IMR-90 (cell line): ENCODE results near the gene RAP1GAP2. TPM values are rescaled to one million over a fixed set of nuclear protein-coding genes. Genes with fewer than 3 reads are reported as not detected.

ENCODE experiments used
- ATAC-seq: fragments of 200-7000 bp; cut with Tn5 transposase; 2 replicates; pipeline ENCODE4 v1.9.1; 2020; ENCODE audit warnings: low read depth, mild to moderate bottlenecking, moderate library complexity
- BruUV-seq: library from RNA; stranded (reverse); fragments of 400-500 nt; replicated peaks from 2 replicates; lab custom pipeline; 2021; lab: Mats Ljungman, UMichigan
- CTCF ChIA-PET: fragments of 300-600 bp; formaldehyde crosslinking; extraction: SDS; loops from one replicate; lab custom pipeline; 2021; ENCODE audit warnings: antibody characterized with exemption; lab: Yijun Ruan, JAX
- POLR2A ChIA-PET: fragments of 300-600 bp; sonication (Branson Sonifier 250); formaldehyde crosslinking; loops from one replicate; lab custom pipeline; 2022; ENCODE audit warnings: antibody characterized with exemption; ENCODE audit not compliant: unreplicated experiment; lab: Charles Lee
- DNase-seq: peaks from one replicate; pipeline ENCODE4 v3.0.0; 2013
- H2AFZ ChIP-seq: replicated peaks from 2 replicates; pipeline ENCODE3; 2013; ENCODE audit warnings: low read length, mild to moderate bottlenecking; ENCODE audit not compliant: poor library complexity
- H2AK5ac ChIP-seq: 2 replicates; pipeline ENCODE4 v1.6.1; 2013; ENCODE audit warnings: low read depth, low read length, inconsistent platforms
- H2AK9ac ChIP-seq: replicated peaks from 2 replicates; pipeline ENCODE3; 2013; ENCODE audit warnings: mild to moderate bottlenecking, low read depth, low read length, moderate library complexity; ENCODE audit not compliant: poor library complexity
- H2BK120ac ChIP-seq: 2 replicates; pipeline ENCODE4 v1.6.1; 2013; ENCODE audit warnings: low read depth, low read length, inconsistent platforms
- H2BK15ac ChIP-seq: 3 replicates; pipeline ENCODE4 v1.6.1; 2013; ENCODE audit warnings: low read depth, low read length, inconsistent platforms
- H2BK20ac ChIP-seq: 2 replicates; pipeline ENCODE4 v1.6.1; 2013; ENCODE audit warnings: low read depth, mild to moderate bottlenecking, inconsistent platforms, low read length, moderate library complexity
- H2BK5ac ChIP-seq: 2 replicates; pipeline ENCODE4 v1.6.1; 2013; ENCODE audit warnings: mild to moderate bottlenecking, low read depth, low read length, inconsistent platforms; ENCODE audit not compliant: poor library complexity, severe bottlenecking
- H3K14ac ChIP-seq: replicated peaks from 2 replicates; pipeline ENCODE4 v1.6.1; 2013; ENCODE audit warnings: low read depth, low read length, inconsistent platforms
- H3K18ac ChIP-seq: 2 replicates; pipeline ENCODE4 v1.6.1; 2013; ENCODE audit warnings: low read depth, low read length, control low read depth
- H3K23ac ChIP-seq: 2 replicates; pipeline ENCODE4 v1.6.1; 2013; ENCODE audit warnings: low read depth, low read length, inconsistent platforms
- H3K27ac ChIP-seq: 2 replicates; pipeline ENCODE4 v1.5.1; 2013; ENCODE audit warnings: mild to moderate bottlenecking, control low read depth, low read length; ENCODE audit not compliant: insufficient read depth
- H3K27me3 ChIP-seq: 2 replicates; pipeline ENCODE4 v1.6.1; 2013; ENCODE audit warnings: low read length; ENCODE audit not compliant: control insufficient read depth, insufficient read depth
- H3K36me3 ChIP-seq: 2 replicates; pipeline ENCODE4 v1.6.1; 2013; ENCODE audit warnings: low read length, mixed read lengths; ENCODE audit not compliant: control insufficient read depth, insufficient read depth
- H3K4ac ChIP-seq: 2 replicates; pipeline ENCODE4 v1.6.1; 2013; ENCODE audit warnings: low read depth, low read length, inconsistent platforms
- H3K4me1 ChIP-seq: 2 replicates; pipeline ENCODE4 v1.6.1; 2013; ENCODE audit warnings: low read length, mixed read lengths; ENCODE audit not compliant: control insufficient read depth, insufficient read depth
- H3K4me2 ChIP-seq: 2 replicates; pipeline ENCODE4 v1.6.1; 2013; ENCODE audit warnings: low read depth, mild to moderate bottlenecking, control low read depth, low read length, moderate library complexity
- H3K4me3 ChIP-seq: 2 replicates; pipeline ENCODE4 v1.5.1; 2013; ENCODE audit warnings: low read depth, mild to moderate bottlenecking, control low read depth, low read length, moderate library complexity; ENCODE audit not compliant: insufficient read depth
- H3K56ac ChIP-seq: 2 replicates; pipeline ENCODE4 v1.6.1; 2013; ENCODE audit warnings: low read length, inconsistent platforms; ENCODE audit not compliant: insufficient read depth; ENCODE audit errors: extremely low read depth
- H3K79me1 ChIP-seq, 2 experiments: 2 replicates each; pipeline ENCODE4 v1.6.1; 2013; ENCODE audit warnings: low read length in 2 of 2, inconsistent platforms in 1 of 2, low read depth in 1 of 2
- H3K9ac ChIP-seq: 2 replicates; pipeline ENCODE4 v1.6.1; 2013; ENCODE audit warnings: low read depth, low read length, control low read depth
- H3K9me1 ChIP-seq: 2 replicates; pipeline ENCODE4 v1.6.1; 2013; ENCODE audit warnings: low read length, inconsistent platforms; ENCODE audit not compliant: insufficient read depth
- H3K9me3 ChIP-seq: 2 replicates; pipeline ENCODE4 v1.6.1; 2013; ENCODE audit warnings: low read length; ENCODE audit not compliant: control insufficient read depth, insufficient read depth
- H4K20me1 ChIP-seq: 2 replicates; pipeline ENCODE4 v1.6.1; 2013; ENCODE audit warnings: low read length, inconsistent platforms; ENCODE audit not compliant: insufficient read depth
- H4K5ac ChIP-seq: 2 replicates; pipeline ENCODE4 v1.6.1; 2013; ENCODE audit warnings: mild to moderate bottlenecking, low read depth, low read length, control low read depth
- H4K8ac ChIP-seq, 2 experiments: 2 replicates each; pipeline ENCODE4 v1.6.1; 2013; ENCODE audit warnings: low read depth in 2 of 2, low read length in 2 of 2, control low read depth in 1 of 2, inconsistent platforms in 1 of 2
- H4K91ac ChIP-seq: 2 replicates; pipeline ENCODE4 v1.6.1; 2013; ENCODE audit warnings: low read depth, low read length, inconsistent platforms; ENCODE audit not compliant: insufficient read depth
- BHLHE40 ChIP-seq: fragments of 150-350 bp; IDR thresholded peaks from 2 replicates; pipeline ENCODE4 v1.6.1; 2016; ENCODE audit warnings: mild to moderate bottlenecking, low read depth, low read length
- CHD1 ChIP-seq: IDR thresholded peaks from 2 replicates; pipeline ENCODE4 v1.6.1; 2012; ENCODE audit warnings: low read depth, low read length, improper control_type of control experiment
- MAFK ChIP-seq: IDR thresholded peaks from 2 replicates; pipeline ENCODE4 v1.6.1; 2012; ENCODE audit warnings: low read depth, low read length, improper control_type of control experiment
- NFE2L2 ChIP-seq: fragments of 150-350 bp; IDR thresholded peaks from 2 replicates; pipeline ENCODE4 v1.6.1; 2016; ENCODE audit warnings: low read depth, mild to moderate bottlenecking, low read length
- POLR2A ChIP-seq: IDR thresholded peaks from 2 replicates; pipeline ENCODE4 v1.6.1; 2012; ENCODE audit warnings: mild to moderate bottlenecking, low read depth, low read length
- RAD21 ChIP-seq: IDR thresholded peaks from 2 replicates; pipeline ENCODE4 v1.6.1; 2012; ENCODE audit warnings: low read length, improper control_type of control experiment
- WGBS, 2 experiments: methylation state at CpG; one replicate each; pipeline versions ENCODE4 v1.1.5 to v1.1.7; 2013; ENCODE audit warnings: missing lambda C conversion rate in 2 of 2; ENCODE audit not compliant: insufficient read length in 1 of 2; ENCODE audit errors: extremely low coverage in 2 of 2; 5-methylcytosine and 5-hydroxymethylcytosine counted together
- dilution Hi-C: fragments of 300-500 bp; cut with HindIII; formaldehyde crosslinking; loops from one replicate; pipeline ENCODE4 v1.14.3; 2018; ENCODE audit warnings: low sequenced_read_pairs; ENCODE audit not compliant: unreplicated experiment
- in situ Hi-C: fragments of 300-500 bp; cut with MboI; formaldehyde crosslinking; loops from 3 replicates; pipeline ENCODE4 v1.14.3; 2019; ENCODE audit warnings: low sequenced_read_pairs, inconsistent platforms, mixed read lengths
- intact Hi-C: fragments of 100-400 bp; cut with micrococcal nuclease; formaldehyde crosslinking; loops from 2 replicates; pipeline ENCODE4 v1.10.0; 2022
- polyA plus RNA-seq, 3 experiments: library from polyadenylated mRNA; depleted of rRNA; stranded (reverse); fragments of >200 nt; gene quantifications; 2 replicates each; pipeline ENCODE4 v1.2.3, GENCODE V29; 2012; ENCODE audit warnings: low replicate concordance in 1 of 3
- total RNA-seq: library from RNA; depleted of rRNA; stranded (reverse); fragments of >200 nt; gene quantifications from 2 replicates; pipeline ENCODE4 v1.2.3, GENCODE V29; 2012
- TF ChIP-seq, protein P1 (sequence below): conservative IDR thresholded peaks from 2 replicates; pipeline ENCODE4 v1.5.1; 2012; ENCODE audit warnings: mild to moderate bottlenecking, low read depth, low read length, improper control_type of control experiment
- TF ChIP-seq, protein P2 (sequence below): fragments of 150-350 bp; IDR thresholded peaks from 2 replicates; pipeline ENCODE4 v1.6.1; 2017; ENCODE audit warnings: mild to moderate bottlenecking, antibody characterized with exemption, low read length, low read depth

The RAP1GAP2 gene
- total and polyA plus RNA-seq, 2 of the 4 experiments (the other 2 are of a cell fraction), result 5.7 to 7.5 TPM

DNA sequence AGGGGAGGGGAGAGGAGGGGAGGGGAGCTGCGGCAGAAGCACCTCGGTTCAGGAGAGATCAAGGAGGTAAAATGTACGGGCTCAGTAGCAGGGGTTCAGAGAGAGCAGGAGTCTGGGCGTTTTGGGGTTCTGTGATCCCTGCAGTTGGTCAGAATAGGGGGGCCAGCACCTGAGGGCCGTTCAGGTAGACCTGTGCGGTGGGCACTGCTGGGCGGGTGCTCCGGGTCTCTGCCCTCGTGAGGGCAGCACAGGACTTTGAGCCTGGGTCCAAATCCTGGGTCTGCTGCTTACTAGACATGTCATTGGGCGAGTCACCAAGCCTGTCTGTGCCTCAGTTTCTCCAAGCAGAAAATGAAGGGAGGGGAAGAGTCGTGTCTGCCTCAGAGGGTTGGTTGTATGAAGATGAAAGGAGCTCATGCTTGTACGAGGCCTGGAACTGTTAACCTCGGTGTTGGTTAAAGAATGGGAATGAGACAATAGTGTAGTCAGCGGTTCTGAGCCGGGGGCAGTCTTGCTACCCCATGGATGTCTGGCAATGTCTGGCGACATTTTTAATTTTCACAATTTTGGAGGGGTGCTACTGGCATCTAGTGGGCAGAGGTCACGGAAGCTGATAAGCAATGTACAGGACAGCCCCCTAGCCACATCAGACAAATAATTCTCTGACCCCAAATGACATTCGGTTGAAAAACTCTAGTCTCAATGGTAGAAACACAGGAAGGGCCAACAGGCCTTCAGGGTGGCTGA is 231.7 kb downstream of the RAP1GAP2 start:
- BruUV-seq, result no TSS peak
- H3K23ac ChIP-seq, result no peak overlapping the region
- H3K79me1 ChIP-seq, result peaks cover 0 to 4% of the 10 kb centered on the region in 2 experiments; a peak in 1 of 4 replicates
- no peak overlapping the region for H2BK5ac ChIP-seq
- ChIA-PET POLR2A (no interaction called here), CTCF (no interaction called here)
- H3K14ac ChIP-seq, result no peak overlapping the region
- H3K56ac ChIP-seq, result no peak overlapping the region
- no peak overlapping the region for H2BK120ac ChIP-seq
- intact Hi-C loops, result no loop called here
- no peak for ATAC-seq
- H3K27me3 ChIP-seq, result no peaks in the 10 kb centered on the region
- no peak overlapping the region for H3K27ac ChIP-seq
- H4K91ac ChIP-seq, result no peak overlapping the region
- no peak overlapping the region for H3K4ac ChIP-seq
- peaks cover 3% of the 10 kb centered on the region; the same call in 1 of the 2 replicates for H3K36me3 ChIP-seq
- H4K5ac ChIP-seq, result no peak overlapping the region
- H3K9ac ChIP-seq, result no peak overlapping the region
- no peak overlapping the region for H2AK5ac ChIP-seq
- no peak overlapping the region for H3K4me3 ChIP-seq
- H4K20me1 ChIP-seq, result no peaks in the 10 kb centered on the region
- DNase-seq, result no peak
- H4K8ac ChIP-seq, result no peak overlapping the region
- H2BK20ac ChIP-seq, result no peak overlapping the region
- dilution Hi-C loops, result no loop called here
- no peak overlapping the region for H2AFZ ChIP-seq
- H2BK15ac ChIP-seq, result no peak overlapping the region
- TF ChIP-seq MAFK (no peak), NFE2L2 (no peak), RAD21 (no peak), POLR2A (no peak), CHD1 (no peak), BHLHE40 (no peak)
- TF ChIP-seq, protein P1, sequence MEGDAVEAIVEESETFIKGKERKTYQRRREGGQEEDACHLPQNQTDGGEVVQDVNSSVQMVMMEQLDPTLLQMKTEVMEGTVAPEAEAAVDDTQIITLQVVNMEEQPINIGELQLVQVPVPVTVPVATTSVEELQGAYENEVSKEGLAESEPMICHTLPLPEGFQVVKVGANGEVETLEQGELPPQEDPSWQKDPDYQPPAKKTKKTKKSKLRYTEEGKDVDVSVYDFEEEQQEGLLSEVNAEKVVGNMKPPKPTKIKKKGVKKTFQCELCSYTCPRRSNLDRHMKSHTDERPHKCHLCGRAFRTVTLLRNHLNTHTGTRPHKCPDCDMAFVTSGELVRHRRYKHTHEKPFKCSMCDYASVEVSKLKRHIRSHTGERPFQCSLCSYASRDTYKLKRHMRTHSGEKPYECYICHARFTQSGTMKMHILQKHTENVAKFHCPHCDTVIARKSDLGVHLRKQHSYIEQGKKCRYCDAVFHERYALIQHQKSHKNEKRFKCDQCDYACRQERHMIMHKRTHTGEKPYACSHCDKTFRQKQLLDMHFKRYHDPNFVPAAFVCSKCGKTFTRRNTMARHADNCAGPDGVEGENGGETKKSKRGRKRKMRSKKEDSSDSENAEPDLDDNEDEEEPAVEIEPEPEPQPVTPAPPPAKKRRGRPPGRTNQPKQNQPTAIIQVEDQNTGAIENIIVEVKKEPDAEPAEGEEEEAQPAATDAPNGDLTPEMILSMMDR, result no peak
- TF ChIP-seq, protein P2, sequence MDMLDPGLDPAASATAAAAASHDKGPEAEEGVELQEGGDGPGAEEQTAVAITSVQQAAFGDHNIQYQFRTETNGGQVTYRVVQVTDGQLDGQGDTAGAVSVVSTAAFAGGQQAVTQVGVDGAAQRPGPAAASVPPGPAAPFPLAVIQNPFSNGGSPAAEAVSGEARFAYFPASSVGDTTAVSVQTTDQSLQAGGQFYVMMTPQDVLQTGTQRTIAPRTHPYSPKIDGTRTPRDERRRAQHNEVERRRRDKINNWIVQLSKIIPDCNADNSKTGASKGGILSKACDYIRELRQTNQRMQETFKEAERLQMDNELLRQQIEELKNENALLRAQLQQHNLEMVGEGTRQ, result no peak
- in situ Hi-C loops, result loop anchor here (25.0 kb wide), 1 partner anchor 784 kb away; the partner anchor contains the start of gene ITGAE
- H3K9me3 ChIP-seq, result peaks cover 4% of the 10 kb centered on the region
- H3K18ac ChIP-seq, result no peak overlapping the region
- H3K9me1 ChIP-seq, result peaks cover 4% of the 10 kb centered on the region
- 71% methylated on average over 9 of the region's 18 CpGs; no CpG with 5 or more reads in 1 of the 2 experiments for WGBS, 2 experiments
- H2AK9ac ChIP-seq, result no peak overlapping the region
- H3K4me1 ChIP-seq, result peaks cover 2% of the 10 kb centered on the region; the same call in 1 of the 2 replicates
- no peak overlapping the region for H3K4me2 ChIP-seq
